ENCODE measurements around the gene MELTF. TPM values are rescaled to one million over a fixed set of nuclear protein-coding genes. Genes with fewer than 3 reads are reported as not detected.

The MELTF gene
- total RNA-seq, 3 donors from 2014 or later, result 0.79 to 2.7 (median 1.9) TPM

DNA sequence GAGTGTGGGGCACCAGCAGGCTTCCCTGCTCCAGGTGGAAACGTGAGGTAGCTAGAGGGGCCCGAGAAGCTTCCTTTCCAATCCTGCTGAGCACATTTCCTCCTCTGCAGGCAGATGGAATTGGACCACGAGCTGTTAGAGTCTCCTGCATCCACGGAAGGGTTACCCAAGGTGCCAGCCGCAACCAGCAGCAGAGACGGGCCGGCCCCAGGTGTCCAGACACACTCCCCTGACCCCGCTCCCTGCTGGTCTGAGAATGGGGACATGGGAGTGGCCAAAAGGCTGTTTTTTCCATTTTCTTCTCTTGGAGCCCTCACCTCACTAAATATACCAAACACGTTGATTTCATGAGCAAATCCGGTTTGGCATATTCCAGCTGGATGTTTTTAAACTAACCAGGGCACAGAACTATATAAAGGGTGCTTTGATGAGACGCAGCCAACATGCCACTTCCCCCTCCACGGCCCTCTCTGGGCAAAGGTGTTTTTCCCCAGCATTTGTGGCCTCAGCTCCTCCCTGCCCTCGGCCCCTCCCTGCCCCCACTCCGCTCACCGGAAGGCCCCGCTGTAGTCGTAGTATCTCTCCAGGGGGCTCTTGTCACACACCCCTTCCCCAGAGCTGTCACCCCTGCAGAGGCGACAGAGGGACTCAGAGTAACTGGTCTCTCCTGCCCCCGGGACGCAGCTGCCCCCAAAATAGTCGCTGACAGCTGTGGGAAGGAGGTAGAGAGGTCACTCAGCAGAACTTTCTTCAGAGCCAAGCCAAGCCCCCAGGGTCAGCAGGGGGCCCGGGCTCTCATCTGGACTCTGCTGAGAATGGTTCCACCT lies 7.0 kb downstream of the MELTF start:
- peaks cover 10% of the 10 kb centered on the region for H3K27me3 Mint-ChIP-seq (ENCODE audit: low read depth)
- H3K36me3 Mint-ChIP-seq (ENCODE audit: insufficient read depth), result no peaks in the 10 kb centered on the region
- H3K9me3 Mint-ChIP-seq, result no peaks in the 10 kb centered on the region
- H3K4me1 Mint-ChIP-seq (ENCODE audit: low read depth), result peaks cover 7% of the 10 kb centered on the region
- ATAC-seq (no peak), DNase-seq (no peak)
- no peak overlapping the region for H3K4me3 Mint-ChIP-seq

DNA sequence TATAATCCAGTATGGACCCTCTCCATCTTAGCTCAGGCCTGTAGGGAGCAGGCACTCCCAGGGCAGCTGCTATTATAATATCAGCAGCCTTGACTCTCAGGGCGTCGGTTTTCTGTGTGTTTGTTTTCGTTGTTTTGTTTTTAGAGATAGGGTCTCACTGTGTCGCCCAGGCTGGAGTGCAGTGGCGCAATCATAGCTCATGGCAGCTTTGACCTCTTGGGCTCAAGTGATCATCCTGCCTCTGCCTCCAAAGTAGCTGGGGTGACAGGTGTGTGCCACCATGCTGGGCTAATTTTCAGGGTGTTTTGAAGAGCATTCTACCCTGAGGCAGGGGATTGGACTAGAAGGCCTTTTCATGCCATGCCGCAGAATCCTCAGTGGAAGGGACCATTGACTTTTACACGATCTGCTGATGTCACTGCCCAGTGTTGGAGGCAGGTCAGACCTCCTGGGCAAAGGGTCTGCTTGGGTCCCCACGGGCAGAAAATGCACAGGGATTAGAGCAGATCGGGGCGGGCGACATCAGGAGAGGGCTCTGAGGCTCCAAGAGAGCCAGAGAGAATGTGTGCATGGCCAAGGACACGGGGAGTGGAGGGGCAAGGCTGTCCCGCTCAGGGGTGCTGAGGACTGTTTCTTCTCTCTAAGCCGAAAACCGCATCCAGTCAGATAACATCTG lies 7.8 kb downstream of the MELTF start:
- Mint-ChIP-seq H3K4me3 (no peak overlapping the region), H3K9me3 (no peaks in the 10 kb centered on the region), H3K36me3 (ENCODE audit: insufficient read depth) (no peaks in the 10 kb centered on the region), H3K4me1 (ENCODE audit: low read depth) (peaks cover 7% of the 10 kb centered on the region), H3K27me3 (ENCODE audit: low read depth) (peaks cover 8% of the 10 kb centered on the region)
- DNase-seq (no peak), ATAC-seq (no peak)

- peaks cover 7% of the 10 kb centered on the region for H3K4me1 Mint-ChIP-seq (ENCODE audit: low read depth)
These were observed 8.4 kb downstream of the MELTF start for GRCh38 chr3:197021231-197021630.

GRCh38 chr3:197019535-197019934 lies 10.1 kb downstream of the MELTF start:
- no peak for ATAC-seq
- Mint-ChIP-seq H3K9me3 (no peaks in the 10 kb centered on the region), H3K4me3 (no peak overlapping the region), H3K4me1 (ENCODE audit: low read depth) (peaks cover 7% of the 10 kb centered on the region), H3K27me3 (ENCODE audit: low read depth) (peaks cover 8% of the 10 kb centered on the region), H3K36me3 (ENCODE audit: insufficient read depth) (no peaks in the 10 kb centered on the region)
- no peak for DNase-seq

More at GRCh38 chr3:197021231-197021630, 8.4 kb downstream of the MELTF start:
- Mint-ChIP-seq H3K9me3 (no peaks in the 10 kb centered on the region), H3K4me3 (no peak overlapping the region), H3K27me3 (ENCODE audit: low read depth) (peaks cover 8% of the 10 kb centered on the region), H3K36me3 (ENCODE audit: insufficient read depth) (no peaks in the 10 kb centered on the region)
- ATAC-seq (no peak), DNase-seq (no peak)

- Mint-ChIP-seq H3K27me3 (ENCODE audit: low read depth) (peaks cover 8% of the 10 kb centered on the region), H3K9me3 (no peaks in the 10 kb centered on the region), H3K4me3 (no peak overlapping the region), H3K36me3 (ENCODE audit: insufficient read depth) (no peaks in the 10 kb centered on the region), H3K4me1 (ENCODE audit: low read depth) (peaks cover 7% of the 10 kb centered on the region)
- DNase-seq, result no peak
- no peak for ATAC-seq
These were observed 10.6 kb downstream of the MELTF start for GRCh38 chr3:197019021-197019420.

GRCh38 chr3:197017003-197017402 lies 12.6 kb downstream of the MELTF start:
- Mint-ChIP-seq H3K4me1 (ENCODE audit: low read depth) (no peaks in the 10 kb centered on the region), H3K27me3 (ENCODE audit: low read depth) (peaks cover 2% of the 10 kb centered on the region), H3K9me3 (no peaks in the 10 kb centered on the region), H3K4me3 (no peak overlapping the region), H3K36me3 (ENCODE audit: insufficient read depth) (no peaks in the 10 kb centered on the region)
- DNase-seq (no peak), ATAC-seq (no peak)

DNA sequence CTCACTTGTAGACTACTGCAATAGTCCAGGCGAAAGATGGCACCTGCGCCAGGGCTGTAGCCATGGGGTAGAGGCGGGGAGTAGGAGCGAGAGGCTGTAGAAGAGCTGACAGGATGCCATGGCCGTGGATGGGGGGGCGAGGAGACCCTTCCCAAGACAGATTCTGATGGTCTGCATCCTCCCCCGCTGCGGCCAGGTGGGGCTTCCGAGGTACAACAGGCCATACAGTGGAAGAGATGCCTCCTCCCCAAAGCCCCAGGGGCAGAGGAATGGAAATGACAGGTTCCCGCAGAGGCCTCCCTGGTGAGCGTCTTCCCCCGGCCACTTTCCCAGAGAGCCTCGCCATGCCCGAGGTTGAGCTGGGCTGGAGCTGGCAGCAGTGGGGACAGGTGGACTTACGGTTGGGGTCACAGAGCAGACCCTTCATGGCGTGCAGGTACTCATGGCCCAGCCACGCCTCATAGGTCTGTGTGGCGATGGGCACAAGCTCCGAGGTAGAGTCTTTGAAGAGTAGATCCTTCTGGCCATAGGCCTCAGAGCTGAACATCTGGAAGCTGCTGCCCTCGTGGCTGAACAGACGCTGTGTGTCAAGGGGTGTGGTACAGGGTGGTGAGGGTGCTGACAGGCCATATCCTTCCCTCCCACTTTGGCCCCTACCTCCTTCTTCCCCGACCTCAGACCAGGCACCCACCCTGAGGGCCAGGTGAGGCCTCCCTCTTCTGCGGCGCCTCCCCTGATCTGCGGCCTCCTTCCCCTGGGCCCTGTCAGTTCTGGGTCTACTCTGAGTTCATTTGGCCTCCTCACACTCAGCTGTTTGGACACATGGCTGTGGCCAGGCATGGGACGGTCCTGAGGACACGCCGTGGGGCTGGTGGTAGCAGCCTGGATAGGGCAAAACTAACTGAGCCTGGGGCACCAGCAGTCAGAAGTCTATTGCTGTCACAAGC lies 13.6 kb downstream of the MELTF start:
- DNase-seq (no peak), ATAC-seq (no peak)
- Mint-ChIP-seq H3K27me3 (ENCODE audit: low read depth) (no peaks in the 10 kb centered on the region), H3K9me3 (no peaks in the 10 kb centered on the region), H3K36me3 (ENCODE audit: insufficient read depth) (no peaks in the 10 kb centered on the region), H3K4me1 (ENCODE audit: low read depth) (no peaks in the 10 kb centered on the region), H3K4me3 (no peak overlapping the region)

- no peaks in the 10 kb centered on the region for H3K9me3 Mint-ChIP-seq
- ATAC-seq (no peak), DNase-seq (no peak)
- no peaks in the 10 kb centered on the region for H3K27me3 Mint-ChIP-seq (ENCODE audit: low read depth)
- no peak overlapping the region for H3K4me3 Mint-ChIP-seq
- H3K36me3 Mint-ChIP-seq (ENCODE audit: insufficient read depth), result no peaks in the 10 kb centered on the region
- no peaks in the 10 kb centered on the region for H3K4me1 Mint-ChIP-seq (ENCODE audit: low read depth)
These were observed 14.6 kb downstream of the MELTF start for GRCh38 chr3:197014942-197015575.

GRCh38 chr3:197014024-197014423 lies 15.6 kb downstream of the MELTF start:
- no peak for DNase-seq
- H3K4me1 Mint-ChIP-seq (ENCODE audit: low read depth), result no peaks in the 10 kb centered on the region
- no peak for ATAC-seq
- H3K27me3 Mint-ChIP-seq (ENCODE audit: low read depth), result no peaks in the 10 kb centered on the region
- H3K4me3 Mint-ChIP-seq, result no peak overlapping the region
- no peaks in the 10 kb centered on the region for H3K9me3 Mint-ChIP-seq
- H3K36me3 Mint-ChIP-seq (ENCODE audit: insufficient read depth), result no peaks in the 10 kb centered on the region

GRCh38 chr3:197012540-197012883 lies 17.1 kb downstream of the MELTF start:
- Mint-ChIP-seq H3K4me1 (ENCODE audit: low read depth) (no peaks in the 10 kb centered on the region), H3K9me3 (no peaks in the 10 kb centered on the region), H3K36me3 (ENCODE audit: insufficient read depth) (no peaks in the 10 kb centered on the region), H3K4me3 (no peak overlapping the region), H3K27me3 (ENCODE audit: low read depth) (no peaks in the 10 kb centered on the region)
- ATAC-seq, result no peak
- DNase-seq, result no peak

DNA sequence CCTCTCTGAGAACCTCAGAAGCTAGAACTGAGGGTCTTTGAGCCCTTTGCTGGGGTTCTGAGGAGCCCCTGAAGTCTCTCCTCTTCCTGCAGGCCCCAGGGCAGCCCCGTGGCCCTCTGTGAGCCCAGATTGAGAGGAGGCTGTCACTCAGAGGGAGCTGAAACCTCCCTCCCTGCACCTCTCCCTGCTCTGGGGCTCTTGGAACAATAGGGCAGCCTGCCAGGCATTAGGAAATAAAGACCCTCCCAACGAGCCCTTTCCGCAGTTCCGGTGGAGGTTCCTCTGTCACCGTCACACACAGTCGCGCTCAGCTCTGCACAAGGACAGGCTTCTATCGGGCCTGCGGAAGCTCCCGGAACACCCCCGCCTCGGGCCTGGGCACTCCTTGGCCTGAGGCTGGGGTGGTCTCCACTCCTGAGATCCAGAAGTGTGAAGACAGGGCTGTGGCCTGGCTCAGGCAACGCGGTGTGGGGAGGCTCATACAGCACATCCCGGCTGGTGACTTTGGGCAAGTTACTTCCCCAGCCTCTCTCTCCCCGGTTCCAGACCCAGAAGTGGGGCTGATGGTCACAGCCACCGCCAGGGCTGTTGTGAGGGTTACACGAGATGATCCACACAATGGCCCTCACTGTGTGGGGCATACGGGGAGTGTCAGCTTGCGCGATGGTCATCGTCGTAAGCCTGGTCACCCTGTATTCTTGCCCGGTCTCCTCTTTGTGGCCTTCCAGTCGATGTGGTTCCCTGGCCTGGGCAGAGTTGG lies 17.7 kb downstream of the MELTF start:
- Mint-ChIP-seq H3K4me1 (ENCODE audit: low read depth) (no peaks in the 10 kb centered on the region), H3K27me3 (ENCODE audit: low read depth) (no peaks in the 10 kb centered on the region), H3K9me3 (no peaks in the 10 kb centered on the region), H3K36me3 (ENCODE audit: insufficient read depth) (no peaks in the 10 kb centered on the region), H3K4me3 (no peak overlapping the region)
- no peak for DNase-seq
- ATAC-seq, result no peak

- no peaks in the 10 kb centered on the region for H3K27me3 Mint-ChIP-seq (ENCODE audit: low read depth)
- no peak for DNase-seq
- no peaks in the 10 kb centered on the region for H3K4me1 Mint-ChIP-seq (ENCODE audit: low read depth)
- no peak overlapping the region for H3K4me3 Mint-ChIP-seq
- H3K36me3 Mint-ChIP-seq (ENCODE audit: insufficient read depth), result no peaks in the 10 kb centered on the region
- no peaks in the 10 kb centered on the region for H3K9me3 Mint-ChIP-seq
- ATAC-seq, result no peak
These were observed 18.9 kb downstream of the MELTF start for GRCh38 chr3:197010556-197011351.

- Mint-ChIP-seq H3K27me3 (ENCODE audit: low read depth) (no peaks in the 10 kb centered on the region), H3K4me1 (ENCODE audit: low read depth) (no peaks in the 10 kb centered on the region), H3K36me3 (ENCODE audit: insufficient read depth) (no peaks in the 10 kb centered on the region), H3K9me3 (no peaks in the 10 kb centered on the region), H3K4me3 (no peak overlapping the region)
- DNase-seq, result no peak
- no peak for ATAC-seq
These were observed 20.0 kb downstream of the MELTF start for GRCh38 chr3:197009532-197010019.

Measured in activated T-cell treated with anti-CD3 and anti-CD28 coated beads, Interleukin-2, amount 50 U/mL, for 4 hours (primary cell).